HCT116 (cell line): ENCODE results near the gene LRRK1. TPM values are rescaled to one million over a fixed set of nuclear protein-coding genes. Genes with fewer than 3 reads are reported as not detected.

Experiments
- ATAC-seq: fragments of 200-7000 bp; cut with Tn5 transposase; 2 replicates; pipeline ENCODE4 v1.9.1; 2020; ENCODE audit warnings: mild to moderate bottlenecking, moderate library complexity
- BruUV-seq: library from RNA; stranded (reverse); fragments of 400-500 nt; replicated peaks from 2 replicates; lab custom pipeline; 2021; lab: Mats Ljungman, UMichigan
- CTCF ChIA-PET: fragments of 300-600 bp; sonication (Branson Sonifier 250); formaldehyde crosslinking; loops from one replicate; lab custom pipeline; 2021; ENCODE audit warnings: antibody characterized with exemption; lab: Charles Lee
- POLR2A ChIA-PET: fragments of 300-600, 350-600 bp; sonication (Branson Sonifier 250); formaldehyde crosslinking; loops from one replicate; lab custom pipeline; 2021; ENCODE audit warnings: antibody characterized with exemption; lab: Charles Lee
- RAD21 ChIA-PET, 2 experiments: fragments of 300-600 bp; sonication (Branson Sonifier 250); formaldehyde crosslinking; loops; one replicate each; lab custom pipeline; 2023; ENCODE audit warnings: low total read pairs in 2 of 2; ENCODE audit not compliant: uncharacterized antibody in 2 of 2, unreplicated experiment in 2 of 2, low non-redundant PET in 1 of 2; lab: Charles Lee
- DNase-seq: peaks from one replicate; pipeline ENCODE4 v3.0.0-alpha.2; 2010; ENCODE audit warnings: low read depth, low spot score
- H2AFZ ChIP-seq: fragments of 200-600 bp; shearing (Covaris generic), sonication (generic); 2 replicates; pipeline ENCODE4 v1.6.1; 2017; ENCODE audit warnings: low read depth, mixed run types, mixed read lengths, antibody characterized with exemption, low read length; ENCODE audit not compliant: poor library complexity, severe bottlenecking
- H3K27ac ChIP-seq: 2 replicates; pipeline ENCODE4 v1.5.1; 2012; ENCODE audit warnings: low read depth, low read length
- H3K27me3 ChIP-seq: fragments of 200-600 bp; sonication (generic); 2 replicates; pipeline ENCODE4 v1.6.1; 2016; ENCODE audit warnings: mixed run types, low read length, mixed read lengths; ENCODE audit not compliant: insufficient read depth
- H3K36me3 ChIP-seq, 2 experiments: fragments of 200-500 bp in 1 of 2; fragments of 200-600 bp in 1 of 2; sonication (Bioruptor generic) in 1 of 2; sonication (generic) in 1 of 2; 2 replicates each; pipeline versions ENCODE4 v1.5.1 to v1.6.1; 2014 to 2016; ENCODE audit warnings: low read length in 2 of 2, inconsistent platforms in 1 of 2, mixed read lengths in 1 of 2, mixed run types in 1 of 2; ENCODE audit not compliant: insufficient read depth in 2 of 2, control insufficient read depth in 1 of 2
- H3K4me1 ChIP-seq, 2 experiments: fragments of 200-600 bp in 1 of 2; sonication (generic) in 1 of 2; 2 replicates each; pipeline versions ENCODE4 v1.5.1 to v1.6.1; 2012 to 2017; ENCODE audit warnings: low read length in 2 of 2, inconsistent platforms in 1 of 2, mild to moderate bottlenecking in 1 of 2, mixed read lengths in 1 of 2, mixed run types in 1 of 2, moderate library complexity in 1 of 2; ENCODE audit not compliant: insufficient read depth in 2 of 2, control insufficient read depth in 1 of 2
- H3K4me2 ChIP-seq: fragments of 200-600 bp; sonication (generic); 2 replicates; pipeline ENCODE4 v1.6.1; 2017; ENCODE audit warnings: mixed run types, low read length, mixed read lengths
- H3K4me3 ChIP-seq, 2 experiments: fragments of 200-600 bp in 1 of 2; sonication (generic) in 1 of 2; replicated peaks in 1 of 2; 2 replicates each; pipeline ENCODE4 v1.5.1; 2011 to 2016; ENCODE audit warnings: low read length in 2 of 2, control low read depth in 1 of 2, low read depth in 1 of 2, mild to moderate bottlenecking in 1 of 2, mixed read lengths in 1 of 2, mixed run types in 1 of 2
- H3K79me2 ChIP-seq: fragments of 200-600 bp; sonication (generic); 2 replicates; pipeline ENCODE4 v1.6.1; 2017; ENCODE audit warnings: mild to moderate bottlenecking, mixed run types, low read length, moderate library complexity, mixed read lengths; ENCODE audit not compliant: insufficient read depth
- H3K9ac ChIP-seq: fragments of 200-600 bp; sonication (generic); 2 replicates; pipeline ENCODE4 v1.6.1; 2016; ENCODE audit warnings: low read length, mixed read lengths
- H3K9me2 ChIP-seq: fragments of 200-600 bp; sonication (generic), shearing (Covaris generic); 2 replicates; pipeline ENCODE4 v1.6.1; 2017; ENCODE audit warnings: mixed run types, mild to moderate bottlenecking, moderate library complexity; ENCODE audit not compliant: insufficient read depth
- H3K9me3 ChIP-seq, 2 experiments: fragments of 200-500 bp in 1 of 2; fragments of 200-600 bp in 1 of 2; sonication (Bioruptor generic) in 1 of 2; sonication (generic) in 1 of 2; 2 replicates each; pipeline ENCODE4 v1.6.1; 2014 to 2017; ENCODE audit warnings: low read length in 2 of 2, mixed read lengths in 2 of 2, inconsistent platforms in 1 of 2, low read depth in 1 of 2, mild to moderate bottlenecking in 1 of 2, mixed run types in 1 of 2, moderate library complexity in 1 of 2; ENCODE audit not compliant: control insufficient read depth in 1 of 2, insufficient read depth in 1 of 2
- H4K20me1 ChIP-seq: fragments of 200-600 bp; sonication (generic), shearing (Covaris generic); 2 replicates; pipeline ENCODE4 v1.6.1; 2017; ENCODE audit warnings: mixed run types, mild to moderate bottlenecking, moderate library complexity; ENCODE audit not compliant: insufficient read depth
- ATF3 ChIP-seq: IDR thresholded peaks from 2 replicates; pipeline ENCODE4 v1.6.1; 2012
- EGR1 ChIP-seq: IDR thresholded peaks from 2 replicates; pipeline ENCODE4 v1.6.1; 2012; ENCODE audit warnings: low read depth
- FOSL1 ChIP-seq: IDR thresholded peaks from 2 replicates; pipeline ENCODE4 v1.6.1; 2012; ENCODE audit warnings: low read depth
- MAX ChIP-seq: IDR thresholded peaks from 2 replicates; pipeline ENCODE4 v1.6.1; 2012
- POLR2A ChIP-seq: IDR thresholded peaks from 2 replicates; pipeline ENCODE4 v1.7.0; 2011; ENCODE audit warnings: borderline replicate concordance; ENCODE audit not compliant: insufficient read depth, insufficient read length; ENCODE audit errors: extremely low read depth
- POLR2AphosphoS5 ChIP-seq: IDR thresholded peaks from 2 replicates; pipeline ENCODE4 v1.6.1; 2011; ENCODE audit warnings: mild to moderate bottlenecking, low read depth, low read length, moderate library complexity
- SIN3A ChIP-seq: IDR thresholded peaks from 2 replicates; pipeline ENCODE4 v1.6.1; 2012; ENCODE audit warnings: low read depth
- SP1 ChIP-seq: IDR thresholded peaks from 2 replicates; pipeline ENCODE4 v1.6.1; 2012; ENCODE audit warnings: low read depth
- YY1 ChIP-seq: IDR thresholded peaks from 2 replicates; pipeline ENCODE4 v1.6.1; 2011; ENCODE audit warnings: low read length, low read depth, moderate library complexity, mild to moderate bottlenecking; ENCODE audit not compliant: insufficient replicate concordance; ENCODE audit errors: extremely low read depth
- ZFX ChIP-seq: fragments of 450-650 bp; IDR thresholded peaks from 2 replicates; pipeline ENCODE4 v1.6.1; 2017
- intact Hi-C: fragments of 100-400 bp; cut with micrococcal nuclease; formaldehyde crosslinking; loops from 2 replicates; pipeline ENCODE4 v1.10.0; 2022
- total RNA-seq: library from RNA; stranded (reverse); gene quantifications from one replicate; pipeline ENCODE4 v1.2.1, GENCODE V29; 2021; ENCODE audit not compliant: unreplicated experiment

LRRK1 gene
- total RNA-seq, 1 experiment from 2014 or later, result 21.6 TPM

DNA sequence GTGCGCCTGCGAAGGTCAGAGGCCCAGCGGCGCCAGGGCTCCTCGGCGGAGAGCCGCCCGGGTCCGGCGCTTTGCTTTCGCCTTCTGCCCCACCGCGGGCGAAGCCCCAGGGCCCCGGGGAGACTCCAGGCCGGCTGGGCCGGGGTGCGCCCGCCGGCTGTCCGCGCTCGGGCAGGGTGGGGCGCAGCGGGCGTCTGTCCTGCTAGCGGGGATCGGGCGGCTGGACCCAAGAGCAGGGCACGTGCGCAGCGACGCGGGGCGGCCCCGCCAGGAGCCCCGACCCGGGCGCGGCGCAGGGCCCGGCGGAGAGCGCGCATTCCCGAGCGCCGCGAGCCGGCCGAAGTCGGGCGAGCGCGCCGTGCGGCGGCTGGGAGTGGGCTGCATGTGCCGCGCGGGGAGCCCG is 40.1 kb upstream of the LRRK1 start:
- peaks cover 2 to 29% of the 10 kb centered on the region in 2 experiments; a peak in 1 of 4 replicates for H3K36me3 ChIP-seq
- H3K4me2 ChIP-seq, result peak overlapping the region; percentile 89
- peaks cover 22% of the 10 kb centered on the region; the same call in 1 of the 2 replicates for H4K20me1 ChIP-seq
- POLR2A ChIA-PET, result interaction anchor here (0.7 to 1.6 kb wide), 3 partner anchors 145 to 277 kb away, joined by 3 to 4 read pairs (median 3); partner anchors contain the start of genes ASB7 and LINS1
- no TSS peak for BruUV-seq
- TF ChIP-seq POLR2A, result no peak
- TF ChIP-seq FOSL1, result no peak
- TF ChIP-seq ZFX, result peak; percentile 22; the same call in 1 of the 2 replicates
- RAD21 ChIA-PET, result no interaction called here
- H3K9me2 ChIP-seq, result no peaks in the 10 kb centered on the region
- H3K9me3 ChIP-seq, result no peaks in the 10 kb centered on the region
- peak overlapping the region; percentile 78 for H3K27ac ChIP-seq
- peaks cover 28 to 57% of the 10 kb centered on the region in 2 experiments for H3K4me1 ChIP-seq
- ATAC-seq, result peak; percentile 31
- peak overlapping the region; percentile 38 to 89 for H3K4me3 ChIP-seq
- no peak for DNase-seq
- peaks cover 55% of the 10 kb centered on the region for H3K79me2 ChIP-seq
- H2AFZ ChIP-seq, result no peak overlapping the region
- no peaks in the 10 kb centered on the region for H3K27me3 ChIP-seq
- CTCF ChIA-PET, result interaction anchor here (1.7 kb wide), 1 partner anchor 128 kb away, joined by 5 read pairs; no protein-coding TSS in a partner anchor
- H3K9ac ChIP-seq, result peak overlapping the region; percentile 90
- intact Hi-C loops, result loop anchor here (2.0 kb wide), 1 partner anchor 130 kb away; no protein-coding TSS in a partner anchor

GRCh38 chr15:100879464-100880138 is 39.6 kb upstream of the LRRK1 start, which contains the start of gene ALDH1A3:
Gene ALDH1A3 (plus strand): TSS chr15:100879831. CDS start chr15:100879908, 77 bp downstream.
- H4K20me1 ChIP-seq, result peaks cover 28% of the 10 kb centered on the region
- no peak within 1 kb of the TSS for H2AFZ ChIP-seq
- POLR2A ChIA-PET, result interaction anchor here (0.6 to 1.6 kb wide), 4 partner anchors 122 to 278 kb away, joined by 3 to 4 read pairs (median 3); partner anchors contain the start of genes ASB7 and LINS1
- no TSS peak for BruUV-seq
- H3K27me3 ChIP-seq, result no peaks in the 10 kb centered on the region
- H3K4me3 ChIP-seq, result peak within 1 kb of the TSS; percentile 77 to 89
- peaks cover 61% of the 10 kb centered on the region for H3K79me2 ChIP-seq
- peak; percentile 63 for TF ChIP-seq POLR2A
- TF ChIP-seq POLR2AphosphoS5, result peak; percentile 90
- TF ChIP-seq SIN3A, result peak; percentile 76
- peak; percentile 58 for TF ChIP-seq YY1
- peak; percentile 21; the same call in 1 of the 2 replicates for TF ChIP-seq MAX
- TF ChIP-seq SP1, result peak; percentile 41; the same call in 1 of the 2 replicates
- TF ChIP-seq EGR1, result no peak
- TF ChIP-seq ATF3, result no peak
- TF ChIP-seq ZFX, result peak; percentile 1; the same call in 1 of the 2 replicates
- CTCF ChIA-PET, result interaction anchor here (0.8 kb wide), 1 partner anchor 129 kb away, joined by 4 read pairs; no protein-coding TSS in a partner anchor
- intact Hi-C loops, result loop anchor here (2.0 kb wide), 1 partner anchor 129 kb away; no protein-coding TSS in a partner anchor
- H3K9ac ChIP-seq, result peak within 1 kb of the TSS; percentile 90
- RAD21 ChIA-PET, result no interaction called here
- H3K9me2 ChIP-seq, result no peaks in the 10 kb centered on the region
- H3K9me3 ChIP-seq, result no peaks in the 10 kb centered on the region
- peak within 1 kb of the TSS; percentile 78 for H3K27ac ChIP-seq
- ATAC-seq, result peak; percentile 82
- peaks cover 28 to 57% of the 10 kb centered on the region in 2 experiments for H3K4me1 ChIP-seq
- peaks cover 2 to 32% of the 10 kb centered on the region in 2 experiments; a peak in 1 of 4 replicates for H3K36me3 ChIP-seq
- DNase-seq, result peak; percentile 39
- H3K4me2 ChIP-seq, result peak within 1 kb of the TSS; percentile 89
